Caco-2 (cell line): Measurements from ENCODE around the gene STK32B. TPM values are rescaled to one million over a fixed set of nuclear protein-coding genes. Genes with fewer than 3 reads are reported as not detected.

Experiments used
- BruUV-seq: library from RNA; stranded (reverse); fragments of 400-500 nt; replicated peaks from 2 replicates; lab custom pipeline; 2021; lab: Mats Ljungman, UMichigan
- CTCF ChIA-PET: fragments of 300-600 bp; sonication (Branson Sonifier 250); formaldehyde crosslinking; loops from one replicate; lab custom pipeline; 2022; ENCODE audit warnings: antibody characterized with exemption; lab: Charles Lee
- POLR2A ChIA-PET: fragments of 300-600 bp; sonication (Branson Sonifier 250); formaldehyde crosslinking; loops from one replicate; lab custom pipeline; 2022; ENCODE audit warnings: antibody characterized with exemption; lab: Charles Lee
- DNase-seq, 2 experiments: peaks; one replicate each; pipeline versions ENCODE4 v3.0.0 to v3.0.0-alpha.2; 2020 to 2022
- H3K27me3 ChIP-seq: replicated peaks from 2 replicates; pipeline ENCODE4 v1.6.0; 2011; ENCODE audit warnings: low read length; ENCODE audit not compliant: control insufficient read depth, insufficient read depth
- H3K36me3 ChIP-seq: 2 replicates; pipeline ENCODE4 v1.5.1; 2011; ENCODE audit warnings: low read length; ENCODE audit not compliant: control insufficient read depth, insufficient read depth
- H3K4me1 ChIP-seq: fragments of 250-450 bp; sonication (Bioruptor Pico); 2 replicates; pipeline ENCODE4 v1.5.1; 2020; ENCODE audit warnings: mild to moderate bottlenecking
- H3K4me3 ChIP-seq: 2 replicates; pipeline ENCODE4 v1.5.1; 2011; ENCODE audit warnings: low read depth, mild to moderate bottlenecking, control low read depth, low read length
- H3K9me3 ChIP-seq: fragments of 250-450 bp; sonication (Bioruptor Pico); 2 replicates; pipeline ENCODE4 v1.5.1; 2020; ENCODE audit warnings: mild to moderate bottlenecking, moderate library complexity
- H3K27ac Mint-ChIP-seq: one replicate; pipeline ENCODE4 v1.8.0; 2022; ENCODE audit warnings: mixed read lengths; ENCODE audit not compliant: unreplicated experiment
- H3K27me3 Mint-ChIP-seq: one replicate; pipeline ENCODE4 v1.8.0; 2022; ENCODE audit warnings: mixed read lengths; ENCODE audit not compliant: insufficient read depth, unreplicated experiment
- H3K36me3 Mint-ChIP-seq: one replicate; pipeline ENCODE4 v1.8.0; 2022; ENCODE audit warnings: mild to moderate bottlenecking, mixed read lengths; ENCODE audit not compliant: insufficient read depth, unreplicated experiment
- H3K4me1 Mint-ChIP-seq: one replicate; pipeline ENCODE4 v1.8.0; 2022; ENCODE audit warnings: low read depth, mixed read lengths; ENCODE audit not compliant: unreplicated experiment
- H3K4me3 Mint-ChIP-seq: one replicate; pipeline ENCODE4 v1.8.0; 2022; ENCODE audit warnings: mild to moderate bottlenecking, moderate library complexity, mixed read lengths; ENCODE audit not compliant: unreplicated experiment
- H3K9me3 Mint-ChIP-seq: one replicate; pipeline ENCODE4 v1.8.0; 2022; ENCODE audit warnings: mixed read lengths; ENCODE audit not compliant: unreplicated experiment
- CTCF ChIP-seq, 2 experiments: fragments of 200-600 bp in 1 of 2; IDR thresholded peaks; 1 replicate in 1 of 2; 2 replicates in 1 of 2; pipeline versions ENCODE4 v1.5.1 to v1.8.0; 2011 to 2022; ENCODE audit warnings: antibody characterized with exemption in 1 of 2, control low read depth in 1 of 2, inconsistent platforms in 1 of 2, low read depth in 1 of 2, low read length in 1 of 2, mild to moderate bottlenecking in 1 of 2, moderate library complexity in 1 of 2; ENCODE audit not compliant: insufficient read depth in 1 of 2, severe bottlenecking in 1 of 2, unreplicated experiment in 1 of 2
- intact Hi-C: fragments of 100-400 bp; cut with micrococcal nuclease; formaldehyde crosslinking; loops from one replicate; pipeline ENCODE4 v1.10.0; 2022; ENCODE audit not compliant: unreplicated experiment
- total RNA-seq: library from RNA; stranded (reverse); gene quantifications from 2 replicates; pipeline ENCODE4 v1.2.3, GENCODE V29; 2022

Gene STK32B
- total RNA-seq, 1 experiment from 2014 or later: 11.2 TPM

- POLR2A ChIA-PET: no interaction called here
- intact Hi-C loops: loop anchor here (10.0 kb wide), 2 partner anchors 325 to 385 kb away; partner anchors contain the start of gene STK32B
Observed at GRCh38 chr4:5379895-5380294, 328.6 kb downstream of the STK32B start.

GRCh38 chr4:5381961-5382441 lies 330.7 kb downstream of the STK32B start:
- H3K4me3 ChIP-seq: no peak overlapping the region
- Mint-ChIP-seq H3K9me3 (peaks cover 29% of the 10 kb centered on the region), H3K27me3 (no peaks in the 10 kb centered on the region), H3K4me3 (no peak overlapping the region), H3K27ac (no peak overlapping the region), H3K36me3 (no peaks in the 10 kb centered on the region), H3K4me1 (no peaks in the 10 kb centered on the region)
- no peak for DNase-seq
- no peaks in the 10 kb centered on the region for H3K36me3 ChIP-seq
- TF ChIP-seq CTCF (IDR thresholded peaks at IDR 0.05; ENCODE audit: insufficient read depth in 1 of 2, low read depth in 1 of 2, low read length in 1 of 2, severe bottlenecking in 1 of 2, unreplicated experiment in 1 of 2): no peak
- CTCF ChIA-PET: no interaction called here
- no peaks in the 10 kb centered on the region for H3K27me3 ChIP-seq
- no peaks in the 10 kb centered on the region for H3K9me3 ChIP-seq
- intact Hi-C loops: no loop called here
- no TSS peak for BruUV-seq
- POLR2A ChIA-PET: no interaction called here
- no peaks in the 10 kb centered on the region for H3K4me1 ChIP-seq

More at GRCh38 chr4:5379895-5380294, 328.6 kb downstream of the STK32B start:
- H3K9me3 ChIP-seq: no peaks in the 10 kb centered on the region
- Mint-ChIP-seq H3K36me3 (no peaks in the 10 kb centered on the region), H3K4me1 (no peaks in the 10 kb centered on the region), H3K9me3 (peaks cover 48% of the 10 kb centered on the region), H3K27me3 (no peaks in the 10 kb centered on the region), H3K4me3 (no peak overlapping the region), H3K27ac (no peak overlapping the region)
- H3K36me3 ChIP-seq: no peaks in the 10 kb centered on the region
- no peak overlapping the region for H3K4me3 ChIP-seq
- no TSS peak for BruUV-seq
- no peak for TF ChIP-seq CTCF (IDR thresholded peaks at IDR 0.05; ENCODE audit: insufficient read depth in 1 of 2, low read depth in 1 of 2, low read length in 1 of 2, severe bottlenecking in 1 of 2, unreplicated experiment in 1 of 2)
- H3K27me3 ChIP-seq: no peaks in the 10 kb centered on the region
- H3K4me1 ChIP-seq: no peaks in the 10 kb centered on the region
- CTCF ChIA-PET: no interaction called here
- DNase-seq: no peak

GRCh38 chr4:5383191-5383980 lies 332.1 kb downstream of the STK32B start:
- Mint-ChIP-seq H3K27ac (no peak overlapping the region), H3K36me3 (no peaks in the 10 kb centered on the region), H3K4me3 (no peak overlapping the region), H3K4me1 (no peaks in the 10 kb centered on the region), H3K27me3 (no peaks in the 10 kb centered on the region), H3K9me3 (peaks cover 18% of the 10 kb centered on the region)
- DNase-seq: no peak
- Histone ChIP-seq H3K4me1 (no peaks in the 10 kb centered on the region), H3K27me3 (no peaks in the 10 kb centered on the region), H3K36me3 (no peaks in the 10 kb centered on the region), H3K4me3 (no peak overlapping the region), H3K9me3 (no peaks in the 10 kb centered on the region)
- BruUV-seq: no TSS peak
- intact Hi-C loops: no loop called here
- ChIA-PET POLR2A (no interaction called here), CTCF (no interaction called here)
- no peak for TF ChIP-seq CTCF (IDR thresholded peaks at IDR 0.05; ENCODE audit: insufficient read depth in 1 of 2, low read depth in 1 of 2, low read length in 1 of 2, severe bottlenecking in 1 of 2, unreplicated experiment in 1 of 2)
